AG09319 (cell line): ENCODE data around the gene CAGE1.
"Not testable (repeated sequence)": the region's sequence is repeated elsewhere in the genome, so short reads cannot be mapped to it uniquely, and the experiment has no call there.

Experiments
- DNase-seq: peaks from one replicate; pipeline ENCODE4 v3.0.0-alpha.2; 2010; ENCODE audit warnings: low read depth; ENCODE audit errors: extremely low read depth
- CTCF ChIP-seq: IDR thresholded peaks from 2 replicates; pipeline ENCODE4 v1.5.1; 2011; ENCODE audit warnings: low read depth, mild to moderate bottlenecking, inconsistent platforms, low read length, moderate library complexity

The CAGE1 gene

DNA sequence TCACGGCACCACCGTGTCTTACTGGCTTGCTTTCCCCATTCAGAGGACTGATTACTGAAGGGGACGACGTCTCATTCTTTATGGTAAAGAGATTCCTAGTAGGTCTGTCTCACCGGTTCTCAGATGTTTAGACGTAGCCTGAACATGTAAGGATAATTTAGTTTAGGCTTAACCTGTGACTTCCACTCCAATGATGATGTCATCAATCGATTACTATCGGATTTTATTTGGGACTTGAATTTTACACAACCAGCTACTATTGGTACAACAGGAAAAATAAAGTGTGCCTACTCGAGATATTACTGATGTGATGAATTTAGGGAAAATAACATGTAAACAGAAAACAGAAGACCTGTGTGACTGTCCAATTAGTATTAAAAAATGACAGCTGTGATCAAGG is 72.0 kb downstream of the CAGE1 start:
- no peak for TF ChIP-seq CTCF
- no peak for DNase-seq

GRCh38 chr6:7316658-7317533 is 72.6 kb downstream of the CAGE1 start:
- no peak for TF ChIP-seq CTCF
- no peak for DNase-seq

DNA sequence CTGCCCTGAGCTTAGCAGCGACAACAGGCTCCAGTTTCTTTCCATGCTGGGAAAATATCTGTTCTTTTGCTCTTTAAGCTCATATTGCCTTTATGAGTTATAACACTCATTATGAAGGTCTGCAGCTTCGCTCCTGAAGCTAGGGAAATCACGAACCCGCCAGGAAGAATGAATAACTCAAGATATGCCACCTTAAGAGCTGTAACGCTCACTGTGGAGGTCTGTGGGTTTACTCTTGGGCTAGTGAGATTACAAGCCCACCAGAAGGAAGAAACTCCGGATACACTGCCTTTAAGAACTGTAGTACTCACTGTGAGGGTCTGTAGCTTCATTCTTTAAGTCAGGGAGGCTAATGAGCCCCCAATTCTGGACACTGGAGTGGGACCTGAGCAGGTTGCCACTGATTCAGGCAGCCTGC is 73.6 kb downstream of the CAGE1 start:
- DNase-seq, result no peak
- no peak for TF ChIP-seq CTCF

DNA sequence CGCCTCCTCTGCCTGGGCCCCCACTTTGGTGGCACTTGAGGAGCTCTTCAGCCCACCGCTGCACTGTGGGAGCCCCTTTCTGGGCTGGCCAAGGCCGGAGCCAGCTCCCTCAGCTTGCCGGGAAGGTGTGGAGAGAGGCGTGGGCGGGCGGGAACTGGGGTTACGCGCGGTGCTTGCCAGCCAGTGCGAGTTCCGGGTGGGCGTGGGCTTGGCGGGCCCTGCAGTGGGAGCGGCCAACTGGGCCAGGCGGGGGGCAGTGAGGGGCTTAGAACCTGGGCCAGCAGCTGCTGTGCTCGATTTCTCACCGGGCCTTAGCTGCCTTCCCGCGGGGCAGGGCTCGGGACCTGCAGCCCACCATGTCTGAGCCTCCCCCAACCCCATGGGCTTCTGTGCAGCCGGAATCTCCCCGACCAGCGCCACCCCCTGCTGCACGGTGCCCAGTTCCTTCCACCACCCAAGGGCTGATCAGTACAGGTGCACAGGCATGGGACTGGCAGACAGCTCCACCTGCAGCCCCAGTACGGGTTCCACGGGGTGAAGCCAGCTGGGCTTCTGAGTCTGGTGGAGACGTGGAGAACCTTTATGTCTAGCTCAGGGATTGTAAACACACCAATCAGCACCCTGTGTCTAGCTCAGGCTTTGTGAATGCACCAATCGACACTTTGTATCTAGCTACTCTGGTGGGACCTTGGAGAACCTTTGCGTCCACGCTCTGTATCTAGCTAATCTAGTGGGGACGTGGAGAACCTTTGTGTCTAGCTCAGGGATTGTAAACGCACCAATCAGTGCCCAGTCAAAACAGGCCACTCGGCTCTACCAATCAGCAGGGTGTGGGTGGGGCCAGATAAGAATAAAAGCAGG is 74.2 kb downstream of the CAGE1 start:
- DNase-seq, result not testable (repeated sequence)

DNA sequence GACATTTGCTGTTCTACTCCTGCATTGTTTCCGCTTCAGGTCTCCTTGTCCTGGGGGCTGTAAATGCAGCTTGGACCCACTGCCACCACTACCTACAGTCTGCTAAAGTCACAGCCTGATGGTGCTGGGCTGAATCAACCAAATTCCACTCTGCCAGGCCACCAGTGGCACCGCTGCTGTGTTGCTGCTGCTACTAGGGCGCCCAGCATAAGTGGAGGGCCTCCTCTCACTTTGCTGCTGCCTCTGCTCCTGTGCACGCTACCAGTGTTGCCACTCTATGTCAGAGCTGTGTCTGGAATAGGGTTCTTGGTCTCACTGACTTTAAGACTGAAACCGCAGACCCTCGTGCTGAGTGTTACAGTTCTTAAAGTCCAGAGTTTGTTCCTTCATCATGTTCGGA is 75.1 kb downstream of the CAGE1 start:
- DNase-seq, result no peak
- TF ChIP-seq CTCF, result no peak

- TF ChIP-seq CTCF, result no peak
- DNase-seq, result no peak
Observed at GRCh38 chr6:7313505-7314165, 75.9 kb downstream of the CAGE1 start.

GRCh38 chr6:7312616-7313504 is 76.7 kb downstream of the CAGE1 start, which contains the start of gene SSR1:
TSS of gene SSR1 (minus strand) at chr6:7313199. CDS start at chr6:7313120, 79 bp downstream.
- peak; percentile 90 for DNase-seq
- TF ChIP-seq CTCF, result no peak
